Fibroblast of skin of scalp (primary cell): Measurements from ENCODE around the gene CD46. TPM values are rescaled to one million over a fixed set of nuclear protein-coding genes. Genes with fewer than 3 reads are reported as not detected.
"Not testable (repeated sequence)": the region's sequence is repeated elsewhere in the genome, so short reads cannot be mapped to it uniquely, and the experiment has no call there.

Experiments used
- DNase-seq: peaks from one replicate; pipeline ENCODE4 v3.0.0-alpha.2; 2013
- polyA plus RNA-seq, 2 experiments: library from polyadenylated mRNA; unstranded; fragments of 120-200 nt; gene quantifications; one replicate each; pipeline ENCODE4 v1.2.1, GENCODE V29; 2013; ENCODE audit not compliant: insufficient read length in 2 of 2

CD46 gene
- 57.2 TPM for polyA plus RNA-seq (2013, experiment 1 of 2; ENCODE audit: insufficient read length)
- 58.8 TPM for polyA plus RNA-seq (2013, experiment 2 of 2; ENCODE audit: insufficient read length)

GRCh38 chr1:207751790-207752455, at the start of gene CD46:
TSS of gene CD46 (plus strand) at chr1:207752054. CDS start at chr1:207752213, 159 bp downstream.
- DNase-seq, result peak; percentile 90

DNA sequence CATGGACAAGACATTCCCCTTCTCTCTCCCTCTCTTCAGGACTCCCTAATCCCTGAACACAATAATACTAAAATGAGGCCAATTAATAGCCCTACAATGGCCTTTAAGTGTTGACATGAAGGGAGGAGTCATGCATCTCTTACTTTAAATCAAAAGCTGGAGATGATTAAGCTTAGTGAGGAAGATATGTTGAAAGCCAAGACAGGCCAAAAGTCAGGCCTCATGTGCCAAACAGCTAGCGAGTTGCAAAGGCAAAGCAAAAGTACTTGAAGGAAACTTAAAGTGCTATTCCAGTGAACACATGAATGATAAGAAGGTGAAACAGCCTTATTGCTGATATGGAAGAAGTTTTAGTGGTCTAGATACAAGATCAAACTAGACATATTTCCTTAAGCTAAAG, 49.5 kb upstream of the CD46 start:
- DNase-seq, result no peak

DNA sequence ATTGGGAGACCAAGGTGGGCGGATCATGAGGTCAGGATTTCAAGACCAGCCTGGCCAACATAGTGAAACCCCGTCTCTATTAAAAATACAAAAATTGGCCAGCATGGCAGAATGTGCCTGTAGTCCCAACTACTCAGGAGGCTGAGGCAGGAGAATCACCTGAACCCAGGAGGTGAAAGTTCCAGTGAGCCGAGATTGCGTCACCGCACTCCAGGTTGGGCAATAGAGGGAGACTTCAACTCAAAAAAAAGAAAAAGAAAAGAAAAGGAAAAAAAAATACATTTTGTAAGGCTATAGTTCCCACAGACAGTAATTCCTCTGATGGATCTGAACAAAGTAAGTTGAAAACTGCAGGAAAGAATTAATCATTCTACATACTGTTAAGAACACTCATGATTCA, 48.1 kb upstream of the CD46 start:
- DNase-seq, result no peak

- DNase-seq, result not testable (repeated sequence)
Measured at GRCh38 chr1:207708004-207708403, 43.9 kb upstream of the CD46 start.

DNA sequence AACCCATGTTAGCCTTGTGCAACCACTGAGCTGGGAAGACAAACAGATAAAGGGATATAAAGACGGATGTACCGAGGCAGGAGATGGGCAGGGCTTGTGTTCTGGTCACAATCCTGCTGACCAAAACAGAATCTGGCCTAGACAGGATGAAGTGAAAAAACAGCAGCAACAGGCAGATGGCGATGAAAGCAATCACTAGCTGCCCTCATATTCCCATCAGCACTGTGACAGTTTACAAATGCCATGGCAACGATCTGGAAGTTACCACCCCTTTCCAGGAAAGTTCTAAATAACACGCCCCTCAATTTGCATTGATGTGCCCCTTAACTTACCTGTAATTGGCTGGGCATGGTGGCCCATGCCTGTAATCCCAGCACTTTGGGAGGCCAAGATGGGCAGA, 40.6 kb upstream of the CD46 start:
- peak; percentile 7 for DNase-seq

- DNase-seq, result not testable (repeated sequence)
Measured at GRCh38 chr1:207712701-207713100, 39.2 kb upstream of the CD46 start.

DNA sequence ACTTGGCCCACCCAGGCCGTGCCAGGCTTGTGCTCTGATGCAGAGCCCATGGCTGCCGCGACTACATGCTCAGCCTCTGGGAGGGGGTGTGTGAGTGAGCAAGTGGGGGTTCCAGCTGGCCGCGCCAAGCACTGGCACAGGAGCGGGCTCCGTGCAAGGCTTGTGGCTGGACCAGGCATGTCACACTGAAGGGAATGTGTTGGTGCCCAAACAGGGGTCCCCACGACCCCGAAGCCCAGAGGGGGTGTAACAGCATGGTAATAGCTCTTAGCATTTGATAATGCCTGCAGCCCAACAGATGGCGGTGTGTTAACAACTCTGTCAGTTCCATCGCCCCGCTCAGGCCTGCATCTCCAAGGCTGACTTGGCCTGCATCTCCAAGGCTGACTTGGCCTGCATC, 38.3 kb upstream of the CD46 start:
- DNase-seq, result no peak

GRCh38 chr1:207719234-207719633, 32.6 kb upstream of the CD46 start:
- DNase-seq, result no peak

- DNase-seq, result not testable (repeated sequence)
Measured at GRCh38 chr1:207728200-207728858, 23.5 kb upstream of the CD46 start.

DNA sequence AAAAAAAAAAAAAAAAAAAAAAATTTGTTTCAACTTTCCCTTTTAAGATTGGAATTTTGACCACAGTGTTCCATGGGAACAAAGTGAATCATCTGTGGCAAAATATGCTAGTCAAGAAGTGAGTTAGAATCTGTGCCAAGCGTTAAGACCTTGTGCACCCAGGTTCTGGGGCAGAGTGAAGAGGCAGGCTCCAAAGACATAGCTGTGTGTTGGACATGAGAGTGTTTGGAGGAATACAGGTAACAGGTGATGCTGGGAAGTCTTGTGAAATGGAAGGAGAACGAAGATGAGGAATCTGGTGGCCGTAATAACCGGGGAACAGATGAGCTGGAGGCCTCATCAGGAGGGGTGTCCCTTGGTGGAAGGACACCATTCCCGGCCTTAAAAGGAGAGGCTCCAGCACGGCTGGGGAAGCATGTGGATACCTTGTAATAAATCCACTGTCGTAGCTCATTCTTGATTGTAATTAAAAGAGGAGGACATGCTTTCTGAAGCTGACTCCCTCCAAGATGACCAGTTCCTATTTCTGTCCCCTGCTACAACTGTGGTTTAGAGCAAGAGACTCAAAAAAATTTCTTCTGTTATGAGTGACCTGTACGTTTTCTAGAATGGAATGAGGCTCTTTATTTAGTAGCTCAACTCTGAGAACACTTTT, 14.2 kb upstream of the CD46 start:
- not testable (repeated sequence) for DNase-seq

GRCh38 chr1:207738158-207738659, 13.6 kb upstream of the CD46 start:
- DNase-seq, result not testable (repeated sequence)

- DNase-seq, result no peak
Measured at GRCh38 chr1:207740207-207740606, 11.6 kb upstream of the CD46 start.

GRCh38 chr1:207742850-207743555, 8.9 kb upstream of the CD46 start:
- DNase-seq, result no peak

DNA sequence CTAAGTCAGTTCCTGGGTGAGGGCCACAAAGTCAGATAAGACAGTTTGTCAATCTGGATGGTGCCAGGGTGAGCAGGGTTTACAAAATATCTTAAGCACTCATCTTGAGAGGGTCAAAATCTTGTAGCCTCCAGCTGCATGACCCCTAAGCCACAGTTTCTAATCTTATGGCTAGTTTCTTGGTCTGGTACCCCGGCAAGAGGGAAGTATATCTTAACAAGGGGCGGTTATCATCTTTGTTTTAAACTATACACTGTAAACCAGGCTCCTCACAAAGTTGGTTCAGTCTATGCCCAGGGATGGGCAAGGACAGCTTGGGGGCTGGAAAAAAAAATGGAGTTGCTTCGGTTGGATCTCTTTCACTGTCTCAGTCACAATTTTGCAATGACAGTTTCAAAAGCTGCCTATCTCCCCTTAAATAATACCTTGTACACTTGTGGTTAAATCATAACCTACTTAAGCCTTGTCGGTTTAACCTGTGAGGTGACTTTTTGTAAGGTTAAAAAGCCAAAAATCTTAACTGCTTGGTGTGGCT, 7.8 kb upstream of the CD46 start:
- DNase-seq, result no peak

DNA sequence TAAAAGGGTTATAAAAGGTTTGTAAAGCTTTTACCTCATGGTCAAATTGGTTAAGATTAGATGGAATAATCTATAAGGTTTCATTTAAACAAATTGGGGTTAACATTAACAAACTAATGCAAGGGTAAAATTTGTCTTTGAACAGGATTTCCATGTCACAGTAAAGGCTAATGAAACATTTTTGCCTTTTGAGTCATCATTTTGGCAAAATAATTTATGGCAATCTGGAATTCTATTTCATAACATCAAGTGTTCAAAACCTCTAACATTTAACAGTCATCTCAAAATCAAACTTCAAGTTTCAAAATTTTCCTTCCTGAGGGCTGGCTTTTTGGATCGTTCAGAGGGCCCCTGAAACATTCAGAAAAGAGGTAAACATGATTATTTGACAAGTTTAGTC, 6.6 kb upstream of the CD46 start:
- peak; percentile 43 for DNase-seq

- peak; percentile 7 for DNase-seq
Measured at GRCh38 chr1:207745839-207746767, 5.8 kb upstream of the CD46 start.

DNA sequence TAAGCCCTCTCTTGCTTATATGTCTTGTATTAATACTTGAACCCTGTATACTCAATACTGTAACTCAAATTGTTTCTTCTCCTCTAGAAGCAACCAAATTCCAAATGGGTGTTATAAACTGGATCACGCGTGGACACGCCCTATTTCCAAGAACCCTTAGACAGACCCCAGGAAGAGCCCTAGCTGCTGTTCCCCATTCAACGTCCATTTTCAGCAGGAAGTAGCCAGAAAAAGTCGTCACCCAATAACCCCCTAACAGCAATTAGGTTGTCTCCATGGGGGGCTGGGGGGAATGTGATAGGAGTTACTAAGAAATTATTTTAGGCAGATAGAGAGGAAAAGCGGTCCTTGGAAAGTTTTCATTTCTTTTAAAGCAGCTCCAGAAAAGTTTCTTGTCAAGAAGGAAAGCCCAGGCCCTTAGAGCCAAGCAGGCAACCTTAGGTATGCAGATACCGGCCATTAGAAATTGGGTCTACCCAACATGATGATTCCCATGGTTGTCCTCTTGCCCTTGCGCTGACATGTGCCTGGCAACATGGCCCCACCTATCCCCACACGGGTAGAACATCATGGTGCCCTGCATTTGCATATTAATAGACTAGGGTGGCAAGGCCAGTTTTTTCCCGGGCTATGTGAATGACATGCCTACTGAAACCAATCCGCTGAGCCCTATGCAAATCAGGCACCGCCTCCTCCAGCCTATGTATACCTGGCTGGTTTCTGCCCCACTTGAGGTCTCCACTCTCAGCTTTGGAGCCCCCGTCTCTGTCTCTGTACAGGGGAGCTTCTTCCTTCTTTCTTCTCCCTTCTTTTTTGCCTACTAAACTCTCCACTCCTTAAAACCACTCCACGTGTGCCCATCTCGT, 4.0 kb upstream of the CD46 start:
- DNase-seq, result no peak

DNA sequence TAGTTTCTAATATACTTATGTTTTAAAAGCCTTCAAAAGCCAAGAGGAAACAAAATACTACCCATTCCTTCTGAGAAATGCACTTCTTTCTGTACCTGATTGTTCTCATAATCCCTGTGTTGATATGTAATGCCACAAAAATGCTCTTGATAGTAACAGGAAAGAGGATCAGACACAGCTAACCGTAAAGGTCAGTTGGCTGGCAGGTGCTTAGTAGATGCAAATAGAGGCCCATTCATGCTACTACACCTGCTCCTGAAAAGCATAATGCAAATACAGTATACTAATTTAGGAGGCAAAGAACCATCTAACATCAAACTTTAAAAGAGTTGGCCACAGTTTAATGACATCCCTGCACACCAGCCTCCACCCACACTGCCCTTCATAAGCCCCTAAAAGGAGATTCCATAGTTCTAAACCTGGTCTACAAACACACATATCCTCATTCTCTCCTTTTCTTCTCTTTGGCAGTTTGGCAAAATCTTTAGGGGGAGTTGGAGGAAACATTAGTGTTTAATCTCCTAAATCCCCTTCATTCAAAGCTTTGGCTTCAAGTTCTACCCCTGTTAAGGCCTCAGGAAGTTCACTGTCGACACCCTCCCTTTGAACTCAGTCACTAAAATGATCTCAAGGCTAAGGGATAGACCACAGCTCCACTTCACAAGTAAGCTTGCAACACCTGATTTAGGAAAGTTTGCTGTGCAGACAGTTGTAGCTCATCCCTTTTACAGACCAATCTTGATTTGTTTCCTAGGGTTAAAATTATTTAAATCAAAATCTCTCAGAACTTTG, 2.9 kb upstream of the CD46 start:
- DNase-seq, result no peak

DNA sequence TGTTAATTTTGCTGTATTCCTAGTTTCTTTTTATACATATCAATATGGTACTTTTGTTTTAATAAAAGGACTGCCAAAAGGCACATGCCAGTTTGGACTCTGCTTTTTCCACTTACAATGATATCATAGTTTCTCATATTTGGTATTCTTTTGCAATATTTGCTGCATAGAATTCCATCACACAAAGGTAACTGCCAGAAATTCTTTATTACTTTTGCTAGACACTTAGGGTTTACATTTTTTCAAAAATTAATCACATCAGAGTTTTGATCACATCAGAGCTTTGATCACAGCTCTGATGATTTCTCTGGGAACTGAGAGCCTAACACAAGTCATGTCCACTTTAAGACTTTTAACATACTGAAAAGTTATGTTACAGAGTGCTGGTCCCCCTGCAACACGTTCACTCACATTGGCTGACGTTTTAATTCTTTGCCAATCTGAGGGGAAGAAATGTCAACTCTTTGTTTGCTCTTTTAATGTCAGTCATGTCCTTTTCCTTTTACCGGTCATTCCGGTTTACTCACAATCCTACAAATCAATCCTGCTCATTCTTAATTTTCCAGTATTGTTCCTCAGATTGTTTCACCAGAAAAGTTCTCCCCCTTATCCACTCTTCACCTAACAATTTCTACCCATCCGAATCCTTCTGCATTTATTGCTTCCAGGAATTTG, 1.1 kb upstream of the CD46 start:
- no peak for DNase-seq
